GM21717 (cell line): ENCODE data around the gene AKIRIN1.
"Not testable (repeated sequence)": the region's sequence is repeated elsewhere in the genome, so short reads cannot be mapped to it uniquely, and the experiment has no call there.

Experiments used
- ATAC-seq: cut with Tn5 transposase; IDR thresholded peaks from one replicate; pipeline ENCODE4 v1.9.1; 2021; ENCODE audit warnings: mild to moderate bottlenecking, moderate library complexity; ENCODE audit not compliant: unreplicated experiment

AKIRIN1 gene

GRCh38 chr1:39036678-39037077 lies 45.6 kb downstream of the AKIRIN1 start:
- no peak for ATAC-seq

GRCh38 chr1:39043513-39043912 lies 52.4 kb downstream of the AKIRIN1 start:
- no peak for ATAC-seq

- no peak for ATAC-seq
Measured at GRCh38 chr1:39044762-39045161, 53.7 kb downstream of the AKIRIN1 start.

- no peak for ATAC-seq
Measured at GRCh38 chr1:39045231-39045630, 54.2 kb downstream of the AKIRIN1 start.

GRCh38 chr1:39046613-39047210 lies 55.6 kb downstream of the AKIRIN1 start:
- ATAC-seq: no peak

GRCh38 chr1:39047374-39048229 lies 56.5 kb downstream of the AKIRIN1 start:
- no peak for ATAC-seq

GRCh38 chr1:39048745-39049370 lies 57.8 kb downstream of the AKIRIN1 start:
- ATAC-seq: no peak

GRCh38 chr1:39050001-39050400 lies 58.9 kb downstream of the AKIRIN1 start:
- no peak for ATAC-seq

GRCh38 chr1:39051193-39051850 lies 60.2 kb downstream of the AKIRIN1 start:
- not testable (repeated sequence) for ATAC-seq

GRCh38 chr1:39051956-39052355 lies 60.9 kb downstream of the AKIRIN1 start:
- ATAC-seq: no peak

- ATAC-seq: not testable (repeated sequence)
Measured at GRCh38 chr1:39055213-39055710, 64.2 kb downstream of the AKIRIN1 start.
